H9 (cell line): ENCODE measurements around the gene DOC2A. TPM values are rescaled to one million over a fixed set of nuclear protein-coding genes. Genes with fewer than 3 reads are reported as not detected.

Experiments used
- DNase-seq: peaks from one replicate; pipeline ENCODE4 v3.0.0-alpha.2; 2017
- H2AFZ ChIP-seq: one replicate; pipeline ENCODE4 v1.6.1; 2013; ENCODE audit warnings: mild to moderate bottlenecking, low read length, control low read depth, moderate library complexity
- H2AK5ac ChIP-seq: 2 replicates; pipeline ENCODE4 v1.6.1; 2013; ENCODE audit warnings: low read length, control low read depth, mixed read lengths; ENCODE audit not compliant: insufficient read length
- H2BK120ac ChIP-seq: one replicate; pipeline ENCODE4 v1.6.1; 2013; ENCODE audit warnings: low read depth, mild to moderate bottlenecking, low read length, control low read depth, inconsistent platforms; ENCODE audit not compliant: poor library complexity, severe bottlenecking
- H2BK12ac ChIP-seq: 2 replicates; pipeline ENCODE4 v1.6.1; 2013; ENCODE audit warnings: low read length, control low read depth, mixed read lengths, low read depth; ENCODE audit not compliant: insufficient read length
- H2BK15ac ChIP-seq: 2 replicates; pipeline ENCODE4 v1.6.1; 2013; ENCODE audit warnings: low read depth, low read length, control low read depth
- H2BK20ac ChIP-seq: one replicate; pipeline ENCODE4 v1.6.1; 2013; ENCODE audit warnings: low read depth, mild to moderate bottlenecking, low read length, control low read depth, inconsistent platforms; ENCODE audit not compliant: poor library complexity, severe bottlenecking
- H2BK5ac ChIP-seq: 2 replicates; pipeline ENCODE4 v1.6.1; 2013; ENCODE audit warnings: low read length, control low read depth, mixed read lengths; ENCODE audit not compliant: insufficient read length
- H3K14ac ChIP-seq: 2 replicates; pipeline ENCODE4 v1.6.1; 2013; ENCODE audit warnings: low read length, control low read depth; ENCODE audit not compliant: insufficient read depth
- H3K18ac ChIP-seq: 2 replicates; pipeline ENCODE4 v1.6.1; 2013; ENCODE audit warnings: low read depth, mild to moderate bottlenecking, mixed read lengths, low read length, control low read depth; ENCODE audit not compliant: insufficient read length
- H3K23ac ChIP-seq: 2 replicates; pipeline ENCODE4 v1.6.1; 2013; ENCODE audit warnings: low read length, control low read depth, mixed read lengths, low read depth; ENCODE audit not compliant: insufficient read length
- H3K23me2 ChIP-seq: 2 replicates; pipeline ENCODE4 v1.6.1; 2013; ENCODE audit warnings: low read depth, mild to moderate bottlenecking, mixed read lengths, low read length, control low read depth; ENCODE audit not compliant: insufficient read length, poor library complexity, severe bottlenecking
- H3K27ac ChIP-seq: 2 replicates; pipeline ENCODE4 v1.5.1; 2013; ENCODE audit warnings: low read length, control low read depth, mixed read lengths, low read depth; ENCODE audit not compliant: insufficient read length
- H3K27me3 ChIP-seq: 2 replicates; pipeline ENCODE4 v1.6.1; 2013; ENCODE audit warnings: low read length, control low read depth, inconsistent platforms; ENCODE audit not compliant: insufficient read depth
- H3K4ac ChIP-seq: 2 replicates; pipeline ENCODE4 v1.6.1; 2013; ENCODE audit warnings: low read depth, mild to moderate bottlenecking, control low read depth, inconsistent platforms, low read length, moderate library complexity
- H3K4me1 ChIP-seq: 2 replicates; pipeline ENCODE4 v1.6.1; 2013; ENCODE audit warnings: low read length, control low read depth, inconsistent platforms; ENCODE audit not compliant: insufficient read depth
- H3K4me2 ChIP-seq: 2 replicates; pipeline ENCODE4 v1.6.1; 2013; ENCODE audit warnings: low read length, control low read depth, mixed read lengths; ENCODE audit not compliant: insufficient read length, insufficient read depth
- H3K56ac ChIP-seq: 2 replicates; pipeline ENCODE4 v1.6.1; 2013; ENCODE audit warnings: low read depth, mild to moderate bottlenecking, mixed read lengths, low read length, control low read depth; ENCODE audit not compliant: insufficient read length
- H3K79me1 ChIP-seq: 2 replicates; pipeline ENCODE4 v1.6.1; 2013; ENCODE audit warnings: low read depth, mild to moderate bottlenecking, moderate library complexity, low read length, control low read depth, inconsistent platforms; ENCODE audit not compliant: insufficient read depth, poor library complexity, severe bottlenecking
- H3K79me2 ChIP-seq: 2 replicates; pipeline ENCODE4 v1.6.1; 2013; ENCODE audit warnings: low read length, control low read depth, inconsistent platforms; ENCODE audit not compliant: insufficient read depth
- H3K9ac ChIP-seq: 2 replicates; pipeline ENCODE4 v1.6.1; 2013; ENCODE audit warnings: low read length, control low read depth, mixed read lengths; ENCODE audit not compliant: insufficient read length; ENCODE audit errors: extremely low read depth
- H3K9me3 ChIP-seq: one replicate; pipeline ENCODE4 v1.6.1; 2013; ENCODE audit warnings: low read depth, low read length, inconsistent platforms; ENCODE audit not compliant: control insufficient read depth
- H3T11ph ChIP-seq: one replicate; pipeline ENCODE4 v1.6.1; 2013; ENCODE audit warnings: mild to moderate bottlenecking, low read length, control low read depth, inconsistent platforms
- H4K20me1 ChIP-seq: one replicate; pipeline ENCODE4 v1.6.1; 2013; ENCODE audit not compliant: control insufficient read depth, insufficient read length, insufficient read depth
- H4K5ac ChIP-seq: 2 replicates; pipeline ENCODE4 v1.6.1; 2013; ENCODE audit warnings: low read depth, mild to moderate bottlenecking, mixed read lengths, low read length, control low read depth; ENCODE audit not compliant: insufficient read length
- H4K8ac ChIP-seq: replicated peaks from 2 replicates; pipeline ENCODE4 v1.6.1; 2013; ENCODE audit warnings: low read length, control low read depth, mixed read lengths, low read depth; ENCODE audit not compliant: insufficient read length
- H4K91ac ChIP-seq: 2 replicates; pipeline ENCODE4 v1.6.1; 2013; ENCODE audit warnings: low read depth, mild to moderate bottlenecking, moderate library complexity, mixed read lengths, low read length, control low read depth; ENCODE audit not compliant: insufficient read length
- H3K27ac Mint-ChIP-seq, 3 experiments: 2 replicates in 2 of 3; 3 replicates in 1 of 3; pipeline ENCODE4 v1.8.0; 2020 to 2021; ENCODE audit warnings: mixed read lengths in 3 of 3, mild to moderate bottlenecking in 1 of 3, moderate library complexity in 1 of 3
- H3K27me3 Mint-ChIP-seq: 2 replicates; pipeline ENCODE4 v1.8.0; 2021; ENCODE audit warnings: low read depth, mild to moderate bottlenecking, moderate library complexity, mixed read lengths
- H3K36me3 Mint-ChIP-seq, 3 experiments: 2 replicates in 2 of 3; 3 replicates in 1 of 3; pipeline ENCODE4 v1.8.0; 2020 to 2021; ENCODE audit warnings: low read depth in 3 of 3, mixed read lengths in 3 of 3; ENCODE audit not compliant: insufficient read depth in 1 of 3
- H3K4me1 Mint-ChIP-seq, 2 experiments: 2 replicates each; pipeline ENCODE4 v1.8.0; 2020; ENCODE audit warnings: mixed read lengths in 2 of 2
- H3K4me3 Mint-ChIP-seq, 2 experiments: 2 replicates in 1 of 2; 3 replicates in 1 of 2; pipeline ENCODE4 v1.8.0; 2020 to 2021; ENCODE audit warnings: mild to moderate bottlenecking in 2 of 2, mixed read lengths in 2 of 2, moderate library complexity in 1 of 2
- H3K9me3 Mint-ChIP-seq, 2 experiments: 2 replicates in 1 of 2; 3 replicates in 1 of 2; pipeline ENCODE4 v1.8.0; 2020; ENCODE audit warnings: mild to moderate bottlenecking in 2 of 2, mixed read lengths in 2 of 2, moderate library complexity in 1 of 2
- CTCF ChIP-seq: fragments of 200-600 bp; sonication (generic); conservative IDR thresholded peaks from 3 replicates; pipeline ENCODE4 v1.8.0; 2021; ENCODE audit warnings: antibody characterized with exemption, mild to moderate bottlenecking
- WGBS: extraction: QIAGEN DNeasy Blood & Tissue Kit; methylation state at CpG from one replicate; pipeline ENCODE4 v1.1.7; 2013; ENCODE audit warnings: missing lambda C conversion rate, low lambda C conversion rate, mixed read lengths; ENCODE audit not compliant: insufficient read length; ENCODE audit errors: extremely low coverage; 5-methylcytosine and 5-hydroxymethylcytosine counted together
- total RNA-seq: library from RNA; stranded (reverse); gene quantifications from 2 replicates; pipeline ENCODE4 v1.2.1, GENCODE V29; 2021

Gene DOC2A
- total RNA-seq, 1 experiment from 2014 or later, result 12.2 TPM

- Histone ChIP-seq H3K4ac (no peak overlapping the region), H3K9ac (no peak overlapping the region), H3K14ac (no peak overlapping the region), H3K79me1 (no peaks in the 10 kb centered on the region), H2AK5ac (no peak overlapping the region), H4K20me1 (no peaks in the 10 kb centered on the region), H2BK20ac (no peak overlapping the region), H4K5ac (no peak overlapping the region), H2BK15ac (no peak overlapping the region), H3K79me2 (no peaks in the 10 kb centered on the region), H3K4me1 (peaks cover 2% of the 10 kb centered on the region; the same call in 1 of the 2 replicates), H3K56ac (no peak overlapping the region), H3K9me3 (no peaks in the 10 kb centered on the region), H4K91ac (no peak overlapping the region), H3K23me2 (peaks cover 7% of the 10 kb centered on the region), H2BK5ac (no peak overlapping the region), H3K18ac (no peak overlapping the region), H3K4me2 (no peak overlapping the region), H2AFZ (no peak overlapping the region), H3K27me3 (no peaks in the 10 kb centered on the region), H2BK120ac (no peak overlapping the region), H3K23ac (no peak overlapping the region), H3T11ph (no peak overlapping the region), H3K27ac (no peak overlapping the region), H2BK12ac (no peak overlapping the region), H4K8ac (no peak overlapping the region)
- Mint-ChIP-seq H3K9me3 (no peaks in the 10 kb centered on the region; a peak in 1 of 5 replicates), H3K36me3 (peaks cover 6 to 16% (median 10%) of the 10 kb centered on the region in 3 experiments; a peak in 5 of 7 replicates), H3K4me1 (peaks cover 8 to 23% of the 10 kb centered on the region in 2 experiments), H3K27me3 (no peaks in the 10 kb centered on the region; the same call in 1 of the 2 replicates), H3K4me3 (no peak overlapping the region), H3K27ac (peak overlapping the region in 1 of 3 experiments; percentile 85; a peak in 2 of 7 replicates)
- no peak for TF ChIP-seq CTCF
- no peak for DNase-seq
- WGBS, result no CpG with 5 or more reads among the region's 16 CpGs
Observed at GRCh38 chr16:30024451-30024850, 13.6 kb upstream of the DOC2A start.
